Lower leg skin (tissue), 3 donors: ENCODE measurements around the gene MCCC2.

Source experiments
- CTCF ChIP-seq, 3 donors: fragments of 450-650 bp; IDR thresholded peaks; one replicate each; pipeline ENCODE4 v1.5.1; 2016; ENCODE audit warnings: antibody characterized with exemption in 3 of 3, mild to moderate bottlenecking in 3 of 3, moderate library complexity in 2 of 3
- POLR2A ChIP-seq, 2 donors: fragments of 450-650 bp; IDR thresholded peaks; one replicate each; pipeline ENCODE4 v1.6.1; 2016 to 2017; ENCODE audit warnings: antibody characterized with exemption in 2 of 2, mild to moderate bottlenecking in 1 of 2, moderate library complexity in 1 of 2

GRCh38 chr5:71695071-71695470 is 107.9 kb downstream of the MCCC2 start:
- TF ChIP-seq CTCF (IDR thresholded peaks at IDR 0.05) (no peak), POLR2A (IDR thresholded peaks at IDR 0.05) (no peak)
